Loucy (cell line): Measurements from ENCODE around the gene LGALS7B.

Experiments used
- H2AFZ ChIP-seq: fragments of 200-600 bp; sonication (generic); 2 replicates; pipeline ENCODE4 v1.6.0; 2016; ENCODE audit warnings: antibody characterized with exemption, mild to moderate bottlenecking, low read length, moderate library complexity
- H3F3A ChIP-seq: fragments of 200-600 bp; 2 replicates; pipeline ENCODE4 v1.6.0; 2016; ENCODE audit warnings: antibody characterized with exemption, low read depth, mild to moderate bottlenecking
- H3K27me3 ChIP-seq: fragments of 200-600 bp; sonication (generic); 2 replicates; pipeline ENCODE4 v1.6.1; 2014; ENCODE audit warnings: low read length, mild to moderate bottlenecking; ENCODE audit not compliant: insufficient read depth, poor library complexity, severe bottlenecking
- H3K36me3 ChIP-seq: fragments of 200-600 bp; sonication (generic); 2 replicates; pipeline ENCODE4 v1.6.1; 2016; ENCODE audit warnings: low read length; ENCODE audit not compliant: insufficient read depth
- H3K4me1 ChIP-seq: fragments of 200-600 bp; sonication (generic); 2 replicates; pipeline ENCODE4 v1.5.1; 2014; ENCODE audit warnings: low read length, mild to moderate bottlenecking; ENCODE audit not compliant: insufficient read depth, poor library complexity, severe bottlenecking
- H3K4me2 ChIP-seq: fragments of 200-600 bp; sonication (generic); 2 replicates; pipeline ENCODE4 v1.6.0; 2014; ENCODE audit warnings: antibody characterized with exemption, low read length, low read depth, mild to moderate bottlenecking; ENCODE audit not compliant: poor library complexity, severe bottlenecking
- H3K4me3 ChIP-seq: fragments of 200-600 bp; sonication (generic); 2 replicates; pipeline ENCODE4 v1.5.1; 2014; ENCODE audit warnings: low read length, mild to moderate bottlenecking, mixed read lengths; ENCODE audit not compliant: poor library complexity, severe bottlenecking
- H3K79me2 ChIP-seq: fragments of 200-600 bp; sonication (generic); 2 replicates; pipeline ENCODE4 v1.6.1; 2014; ENCODE audit warnings: low read length; ENCODE audit not compliant: insufficient read depth
- H3K9ac ChIP-seq: fragments of 200-600 bp; sonication (generic); 2 replicates; pipeline ENCODE4 v1.6.0; 2014; ENCODE audit warnings: mild to moderate bottlenecking, low read depth, low read length, moderate library complexity; ENCODE audit not compliant: poor library complexity, severe bottlenecking
- H3K9me2 ChIP-seq: fragments of 200-600 bp; sonication (generic); replicated peaks from 2 replicates; pipeline ENCODE4 v1.6.1; 2016; ENCODE audit warnings: low read depth, low read length, mixed read lengths
- H3K9me3 ChIP-seq: fragments of 200-600 bp; sonication (generic); 2 replicates; pipeline ENCODE4 v1.6.1; 2014; ENCODE audit warnings: mild to moderate bottlenecking, antibody characterized with exemption, low read length, low read depth; ENCODE audit not compliant: insufficient read depth
- H4K20me1 ChIP-seq: fragments of 200-600 bp; sonication (generic); 2 replicates; pipeline ENCODE4 v1.6.0; 2014; ENCODE audit warnings: antibody characterized with exemption, low read length, mild to moderate bottlenecking; ENCODE audit not compliant: insufficient read depth, poor library complexity, severe bottlenecking
- EZH2phosphoT487 ChIP-seq: fragments of 200-600 bp; IDR thresholded peaks from 2 replicates; pipeline ENCODE4 v1.6.1; 2018; ENCODE audit warnings: antibody characterized with exemption, mild to moderate bottlenecking, moderate library complexity, borderline replicate concordance
- TF ChIP-seq, protein P1 (sequence below): fragments of 200-600 bp; sonication (generic); conservative IDR thresholded peaks from 2 replicates; pipeline ENCODE4 v1.5.1; 2014; ENCODE audit warnings: mild to moderate bottlenecking, antibody characterized with exemption, low read length

The LGALS7B gene

DNA sequence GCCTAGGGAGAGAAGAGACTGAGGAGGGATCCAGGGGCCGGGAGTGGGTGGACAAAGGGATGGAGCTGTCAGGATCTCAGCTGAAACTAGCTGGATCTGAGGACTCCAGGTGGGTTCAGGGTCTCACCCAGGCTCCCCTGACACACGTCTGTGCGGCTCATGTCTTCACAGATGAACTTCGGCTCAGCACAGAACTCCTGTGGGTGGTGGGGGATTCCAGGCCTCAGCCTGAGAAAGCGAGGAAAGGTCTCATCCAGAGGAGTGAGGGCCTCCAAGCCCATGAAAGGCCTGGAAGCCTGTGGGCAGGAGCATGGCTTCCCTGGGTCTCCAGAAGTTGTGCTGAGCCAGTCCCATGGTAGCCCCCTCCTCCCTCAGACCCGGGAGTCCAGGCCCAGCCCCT is 46.1 kb upstream of the LGALS7B start:
- Histone ChIP-seq H3K9me2 (no peaks in the 10 kb centered on the region), H3K79me2 (no peaks in the 10 kb centered on the region), H3K4me1 (no peaks in the 10 kb centered on the region), H4K20me1 (no peaks in the 10 kb centered on the region), H3K36me3 (no peaks in the 10 kb centered on the region), H2AFZ (no peak overlapping the region), H3F3A (no peaks in the 10 kb centered on the region), H3K9ac (no peak overlapping the region), H3K27me3 (no peaks in the 10 kb centered on the region), H3K4me2 (no peak overlapping the region), H3K9me3 (no peaks in the 10 kb centered on the region), H3K4me3 (no peak overlapping the region)
- TF ChIP-seq EZH2phosphoT487 = no peak
- TF ChIP-seq, protein P1, sequence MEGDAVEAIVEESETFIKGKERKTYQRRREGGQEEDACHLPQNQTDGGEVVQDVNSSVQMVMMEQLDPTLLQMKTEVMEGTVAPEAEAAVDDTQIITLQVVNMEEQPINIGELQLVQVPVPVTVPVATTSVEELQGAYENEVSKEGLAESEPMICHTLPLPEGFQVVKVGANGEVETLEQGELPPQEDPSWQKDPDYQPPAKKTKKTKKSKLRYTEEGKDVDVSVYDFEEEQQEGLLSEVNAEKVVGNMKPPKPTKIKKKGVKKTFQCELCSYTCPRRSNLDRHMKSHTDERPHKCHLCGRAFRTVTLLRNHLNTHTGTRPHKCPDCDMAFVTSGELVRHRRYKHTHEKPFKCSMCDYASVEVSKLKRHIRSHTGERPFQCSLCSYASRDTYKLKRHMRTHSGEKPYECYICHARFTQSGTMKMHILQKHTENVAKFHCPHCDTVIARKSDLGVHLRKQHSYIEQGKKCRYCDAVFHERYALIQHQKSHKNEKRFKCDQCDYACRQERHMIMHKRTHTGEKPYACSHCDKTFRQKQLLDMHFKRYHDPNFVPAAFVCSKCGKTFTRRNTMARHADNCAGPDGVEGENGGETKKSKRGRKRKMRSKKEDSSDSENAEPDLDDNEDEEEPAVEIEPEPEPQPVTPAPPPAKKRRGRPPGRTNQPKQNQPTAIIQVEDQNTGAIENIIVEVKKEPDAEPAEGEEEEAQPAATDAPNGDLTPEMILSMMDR = no peak

DNA sequence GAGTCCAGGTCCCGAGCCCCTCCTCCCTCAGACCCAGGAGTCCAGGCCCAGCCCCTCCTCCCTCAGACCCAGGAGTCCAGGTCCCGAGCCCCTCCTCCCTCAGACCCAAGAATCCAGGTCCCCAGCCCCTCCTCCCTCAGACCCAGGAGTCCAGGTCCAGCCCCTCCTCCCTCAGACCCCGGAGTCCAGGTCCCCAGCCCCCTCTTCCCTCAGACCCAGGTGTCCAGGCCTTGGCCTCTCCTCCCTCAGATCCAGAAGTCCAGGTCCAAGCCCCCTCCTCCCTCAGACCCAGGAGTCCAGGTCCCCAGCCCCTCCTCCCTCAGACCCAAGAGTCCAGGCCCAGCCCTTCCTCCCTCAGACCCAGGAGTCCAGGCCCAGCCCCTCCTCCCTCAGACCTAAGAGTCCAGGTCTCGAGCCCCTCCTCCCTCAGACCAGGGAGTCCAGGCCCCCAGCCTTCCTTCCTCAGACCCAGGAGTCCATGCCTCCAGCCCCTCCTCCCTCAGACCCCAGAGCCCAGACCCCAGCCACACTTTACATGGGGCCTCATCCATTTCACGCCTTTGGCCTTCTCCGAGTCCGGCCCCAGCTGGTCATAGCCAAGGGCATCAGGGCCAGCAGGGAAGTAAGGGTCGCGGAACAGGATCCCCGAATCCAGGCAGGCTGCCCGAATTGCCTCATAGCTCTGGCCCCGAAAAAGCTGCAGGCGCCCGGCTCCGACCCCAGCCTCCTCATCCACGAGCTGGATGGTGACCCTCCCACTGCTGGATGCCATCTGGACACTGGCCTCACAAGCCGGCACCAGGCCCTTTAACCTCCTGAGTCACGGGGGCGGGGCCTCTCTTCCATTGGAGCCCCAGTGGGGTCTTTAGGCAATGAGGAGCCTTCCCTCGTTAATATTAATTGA is 45.4 kb upstream of the LGALS7B start:
- H3K4me1 ChIP-seq = no peaks in the 10 kb centered on the region
- no peaks in the 10 kb centered on the region for H3K36me3 ChIP-seq
- TF ChIP-seq, protein P1 = no peak
- no peak for TF ChIP-seq EZH2phosphoT487
- no peaks in the 10 kb centered on the region for H3K27me3 ChIP-seq
- H3F3A ChIP-seq = no peaks in the 10 kb centered on the region
- H3K9ac ChIP-seq = no peak overlapping the region
- no peaks in the 10 kb centered on the region for H4K20me1 ChIP-seq
- no peaks in the 10 kb centered on the region for H3K79me2 ChIP-seq
- H3K4me3 ChIP-seq = no peak overlapping the region
- H3K9me2 ChIP-seq = no peaks in the 10 kb centered on the region
- H3K4me2 ChIP-seq = no peak overlapping the region
- H3K9me3 ChIP-seq = no peaks in the 10 kb centered on the region
- no peak overlapping the region for H2AFZ ChIP-seq

DNA sequence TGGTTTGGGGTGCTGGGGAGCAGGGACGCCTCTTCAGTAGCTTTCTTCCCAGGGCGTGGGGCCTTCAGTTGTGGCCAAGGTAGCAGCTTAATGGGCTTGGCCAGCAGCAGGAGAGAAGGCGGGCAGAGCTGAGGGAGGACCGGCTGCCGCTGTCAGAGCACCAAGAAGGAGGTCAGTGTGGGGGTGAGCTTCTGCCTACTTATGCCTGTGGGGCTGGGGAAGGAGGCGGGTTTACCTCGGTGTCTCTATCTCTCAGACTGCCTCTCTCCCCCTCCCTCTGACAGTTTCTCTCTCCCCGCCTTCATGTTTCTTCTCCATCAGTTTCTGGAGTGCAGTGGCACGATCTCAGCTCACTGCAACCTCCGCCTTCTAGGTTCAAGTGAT is 44.7 kb upstream of the LGALS7B start, which contains the start of gene CAPN12:
CAPN12 (minus strand) TSS at position 177 of the 384 bp plus-strand sequence. CDS start 309 bp downstream, outside the sequence.
- Histone ChIP-seq H2AFZ (no peak within 1 kb of the TSS), H3K9me3 (no peaks in the 10 kb centered on the region), H3K27me3 (no peaks in the 10 kb centered on the region), H3K4me1 (no peaks in the 10 kb centered on the region), H3K4me2 (no peak within 1 kb of the TSS), H3K79me2 (no peaks in the 10 kb centered on the region), H4K20me1 (no peaks in the 10 kb centered on the region), H3K36me3 (no peaks in the 10 kb centered on the region), H3F3A (no peaks in the 10 kb centered on the region), H3K9me2 (no peaks in the 10 kb centered on the region), H3K4me3 (no peak within 1 kb of the TSS), H3K9ac (no peak within 1 kb of the TSS)
- TF ChIP-seq, protein P1 = no peak
- no peak for TF ChIP-seq EZH2phosphoT487
